HG03103 (cell line): ENCODE data around the gene PKP1.

Experiments used
- ATAC-seq: cut with Tn5 transposase; IDR thresholded peaks from one replicate; pipeline ENCODE4 v1.9.1; 2021; ENCODE audit warnings: low read depth; ENCODE audit not compliant: unreplicated experiment

PKP1 gene

GRCh38 chr1:201260236-201260590, 23.1 kb upstream of the PKP1 start:
- ATAC-seq: no peak

- no peak for ATAC-seq
Observed at GRCh38 chr1:201260648-201261311, 22.5 kb upstream of the PKP1 start.

GRCh38 chr1:201261771-201262547, 21.3 kb upstream of the PKP1 start:
- ATAC-seq: no peak

GRCh38 chr1:201262963-201263608, 20.2 kb upstream of the PKP1 start:
- no peak for ATAC-seq

GRCh38 chr1:201264072-201264471, 19.2 kb upstream of the PKP1 start:
- ATAC-seq: no peak

GRCh38 chr1:201264554-201264953, 18.8 kb upstream of the PKP1 start:
- ATAC-seq: no peak

GRCh38 chr1:201265756-201266155, 17.6 kb upstream of the PKP1 start:
- ATAC-seq: no peak

GRCh38 chr1:201266276-201266675, 17.0 kb upstream of the PKP1 start:
- ATAC-seq: no peak

- ATAC-seq: no peak
Observed at GRCh38 chr1:201266774-201267173, 16.5 kb upstream of the PKP1 start.

- no peak for ATAC-seq
Observed at GRCh38 chr1:201267481-201268229, 15.7 kb upstream of the PKP1 start.

GRCh38 chr1:201268604-201269151, 14.6 kb upstream of the PKP1 start:
- no peak for ATAC-seq

GRCh38 chr1:201269281-201269680, 14.0 kb upstream of the PKP1 start:
- no peak for ATAC-seq

- no peak for ATAC-seq
Observed at GRCh38 chr1:201269900-201270410, 13.4 kb upstream of the PKP1 start.

GRCh38 chr1:201270616-201271390, 12.5 kb upstream of the PKP1 start:
- no peak for ATAC-seq

- ATAC-seq: no peak
Observed at GRCh38 chr1:201272799-201273198, 10.5 kb upstream of the PKP1 start.

- ATAC-seq: no peak
Observed at GRCh38 chr1:201274616-201275252, 8.6 kb upstream of the PKP1 start.

GRCh38 chr1:201275253-201275666, 8.0 kb upstream of the PKP1 start:
- ATAC-seq: no peak

- ATAC-seq: no peak
Observed at GRCh38 chr1:201276891-201277290, 6.4 kb upstream of the PKP1 start.

GRCh38 chr1:201277441-201277840, 5.9 kb upstream of the PKP1 start:
- no peak for ATAC-seq
